NCI-H2107 (cell line): ENCODE results near the gene FBP1.
A peak's percentile ranks its signal among the peaks of the same experiment; 100 is the strongest.
"Not testable (repeated sequence)": the region's sequence is repeated elsewhere in the genome, so short reads cannot be mapped to it uniquely, and the experiment has no call there.

Experiments used
- DNase-seq: peaks from one replicate; lab custom pipeline; 2025; lab: John Stamatoyannopoulos, UW

The FBP1 gene

DNA sequence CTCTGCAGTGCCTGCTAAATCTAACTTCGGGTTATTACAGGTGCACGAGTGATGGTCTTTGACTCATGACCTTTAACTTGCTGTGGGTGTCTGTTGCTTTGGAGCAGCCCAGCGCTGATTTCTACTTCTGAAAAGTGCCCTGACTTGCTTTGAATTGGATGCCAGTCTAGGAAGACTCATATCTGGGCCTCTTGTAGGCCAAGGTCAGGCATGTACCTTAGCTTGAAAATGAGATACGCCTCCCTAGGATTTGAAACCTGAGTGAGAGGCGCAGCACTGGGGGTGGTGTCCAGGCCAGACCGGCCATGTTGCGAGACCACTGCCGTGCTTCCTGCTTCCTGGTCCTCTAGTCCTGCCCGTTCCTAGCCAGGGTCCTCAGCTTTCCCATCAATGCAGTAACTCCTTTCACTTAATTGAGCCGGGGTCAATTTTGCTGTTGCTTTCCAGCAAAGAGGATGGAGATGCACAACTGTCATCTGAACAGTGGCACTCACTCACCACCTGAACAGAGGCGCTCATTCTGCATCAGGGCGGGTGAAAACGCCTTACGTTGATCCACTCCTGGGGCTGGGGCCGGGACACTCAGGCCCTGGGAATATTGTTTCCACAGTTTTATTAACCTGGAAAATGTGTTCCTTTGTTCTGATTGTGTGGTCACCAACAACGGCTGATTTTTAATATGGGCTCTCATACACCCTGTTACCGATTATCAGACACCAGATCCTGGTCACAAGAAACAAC is 70.2 kb downstream of the FBP1 start:
- DNase-seq: no peak

- DNase-seq: no peak
These were observed 70.9 kb downstream of the FBP1 start for GRCh38 chr9:94568250-94568889.

DNA sequence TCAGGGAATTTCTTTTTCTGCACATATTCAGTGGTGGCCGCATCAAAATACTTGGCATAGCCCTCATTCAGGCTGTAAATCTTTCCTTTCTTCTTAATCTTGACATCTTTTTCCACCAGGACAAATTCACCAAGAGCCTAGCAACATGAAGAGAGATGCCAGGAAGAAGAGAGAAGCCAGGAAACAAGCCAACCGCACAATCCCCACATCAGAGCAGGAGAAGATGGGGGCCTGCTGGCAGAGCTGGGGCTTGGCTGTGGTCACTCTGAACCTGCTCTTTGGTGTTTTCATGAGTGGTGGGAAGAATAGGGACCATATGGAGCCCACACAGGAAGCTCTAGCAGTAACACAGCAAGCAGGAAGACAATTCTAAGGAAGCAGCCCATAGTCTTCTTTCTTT is 72.0 kb downstream of the FBP1 start:
- no peak for DNase-seq

- no peak for DNase-seq
These were observed 72.8 kb downstream of the FBP1 start for GRCh38 chr9:94566550-94566949.

DNA sequence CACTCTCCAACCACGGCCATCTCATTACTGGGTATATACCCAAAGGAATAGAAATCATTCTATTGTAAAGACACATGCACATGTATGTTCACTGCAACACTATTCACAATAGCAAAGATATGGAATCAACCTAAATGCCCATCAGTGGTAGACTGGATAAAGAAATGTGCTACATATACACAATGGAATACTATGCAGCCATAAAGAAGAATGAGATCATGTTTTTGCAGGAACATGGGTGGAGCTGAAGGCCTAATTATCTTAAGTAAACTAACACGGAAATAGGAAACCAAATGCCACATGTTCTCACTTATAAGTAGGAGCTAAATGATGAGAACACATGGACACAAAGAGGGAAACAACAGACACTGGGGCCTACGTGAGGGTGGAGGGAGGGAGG is 75.0 kb downstream of the FBP1 start:
- not testable (repeated sequence) for DNase-seq

DNA sequence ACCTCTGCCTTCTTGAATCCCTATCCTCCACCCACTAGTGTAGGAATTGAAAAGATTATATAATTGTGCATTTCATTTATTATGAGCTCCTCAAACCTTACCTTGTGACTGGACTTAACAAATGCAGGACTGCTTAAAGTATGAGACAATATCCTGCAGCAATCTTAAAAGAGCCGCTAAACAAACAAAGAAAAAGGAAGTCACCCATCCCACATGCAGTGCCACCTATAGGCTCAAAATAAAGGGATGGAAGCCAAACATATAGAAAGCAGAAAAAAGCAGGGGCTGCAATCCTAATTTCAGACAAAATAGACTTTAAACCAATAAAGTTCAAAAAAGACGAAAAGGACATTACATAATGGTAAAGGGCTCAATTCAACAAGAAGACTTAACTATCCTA is 75.8 kb downstream of the FBP1 start:
- DNase-seq: no peak

DNA sequence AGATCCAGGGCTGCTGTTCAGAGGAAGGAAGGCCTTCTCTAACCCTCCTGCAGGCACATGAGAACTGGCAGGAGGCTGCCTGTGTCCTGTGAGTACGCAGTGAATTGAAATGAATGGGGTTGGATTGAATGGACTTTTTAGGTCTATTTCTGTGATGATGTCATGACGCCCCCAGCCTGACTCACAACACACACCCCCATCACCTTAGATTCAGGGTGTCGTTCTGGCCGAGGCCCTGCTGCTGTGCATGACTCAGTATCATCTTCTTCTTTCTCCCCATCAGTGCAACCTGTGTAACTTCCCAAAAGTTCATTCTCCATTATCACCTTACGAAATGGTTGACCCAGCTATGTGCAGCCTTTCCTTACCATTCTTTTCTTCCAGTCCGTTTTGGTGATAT is 79.1 kb downstream of the FBP1 start:
- no peak for DNase-seq

DNA sequence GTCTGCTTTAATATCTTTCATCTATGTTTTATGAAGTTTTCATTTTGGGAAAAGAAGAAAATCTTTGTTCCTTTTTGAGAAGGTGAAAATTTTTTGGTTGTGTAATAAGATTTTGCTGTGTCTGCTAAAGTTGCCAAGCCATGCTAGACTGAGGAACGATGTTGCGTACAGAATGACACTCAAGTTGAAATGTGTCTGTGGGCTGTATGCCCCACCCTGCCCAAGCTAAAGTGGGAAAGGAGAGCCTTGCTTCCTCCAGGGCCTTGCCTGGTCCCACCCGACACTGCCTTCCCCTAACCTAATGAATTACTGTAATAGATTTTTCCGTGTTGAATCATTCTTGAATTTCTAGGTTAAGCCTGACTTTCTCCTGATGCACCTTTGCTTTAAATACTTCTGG is 81.9 kb downstream of the FBP1 start:
- no peak for DNase-seq

- peak; percentile 59 for DNase-seq
These were observed 84.6 kb downstream of the FBP1 start, which contains the start of gene PCAT7 for GRCh38 chr9:94554439-94555331. TSS of gene PCAT7 (plus strand) at chr9:94555083.

- no peak for DNase-seq
These were observed 85.3 kb downstream of the FBP1 start for GRCh38 chr9:94554078-94554438.
